Sciatic nerve (tissue), 2 donors: Measurements from ENCODE around the gene EFNA5. TPM values are rescaled to one million over a fixed set of nuclear protein-coding genes. Genes with fewer than 3 reads are reported as not detected.

Source experiments
- ATAC-seq: fragments of 200-7000 bp; cut with Tn5 transposase; one replicate; pipeline ENCODE4 v1.9.1; 2020; ENCODE audit warnings: mild to moderate bottlenecking, moderate library complexity
- DNase-seq: peaks from one replicate; pipeline ENCODE4 v3.0.0-alpha.2; 2020; ENCODE audit warnings: low spot score
- intact Hi-C: fragments of 100-400 bp; cut with DNase I; formaldehyde crosslinking; loops from one replicate; pipeline ENCODE4 v1.14.2; 2022
- total RNA-seq: library from RNA; stranded (reverse); fragmentation: NEBNext Ultra II Directional; extraction: Animal tissue kit (Norgen Biotek cat#: 25700); gene quantifications from one replicate; pipeline ENCODE4 v1.2.1, GENCODE V29; 2021
- donor health status: DM: no; HTN: no; CAD: no.
- donor health status: DM: no; HTN: no; CAD: no.

Gene EFNA5
- total RNA-seq, 1 donor from 2014 or later: 18.5 TPM

- intact Hi-C loops: no loop called here
- ATAC-seq: no peak
- DNase-seq: no peak
Measured at GRCh38 chr5:107563959-107564544, 106.7 kb downstream of the EFNA5 start.

- ATAC-seq (no peak), DNase-seq (no peak)
- intact Hi-C loops: no loop called here
Measured at GRCh38 chr5:107560377-107560776, 110.4 kb downstream of the EFNA5 start.

GRCh38 chr5:107558823-107559375, 111.8 kb downstream of the EFNA5 start:
- ATAC-seq (no peak), DNase-seq (no peak)
- intact Hi-C loops: no loop called here

GRCh38 chr5:107557051-107557658, 113.6 kb downstream of the EFNA5 start:
- ATAC-seq (no peak), DNase-seq (no peak)
- intact Hi-C loops: no loop called here

GRCh38 chr5:107556575-107556974, 114.2 kb downstream of the EFNA5 start:
- no peak for ATAC-seq
- intact Hi-C loops: no loop called here
- no peak for DNase-seq

- DNase-seq (no peak), ATAC-seq (no peak)
- intact Hi-C loops: no loop called here
Measured at GRCh38 chr5:107555425-107556090, 115.2 kb downstream of the EFNA5 start.

GRCh38 chr5:107554776-107555424, 115.8 kb downstream of the EFNA5 start:
- no peak for DNase-seq
- intact Hi-C loops: no loop called here
- no peak for ATAC-seq

- no peak for ATAC-seq
- no peak for DNase-seq
- intact Hi-C loops: no loop called here
Measured at GRCh38 chr5:107553117-107553555, 117.6 kb downstream of the EFNA5 start.

GRCh38 chr5:107551088-107551487, 119.6 kb downstream of the EFNA5 start:
- ATAC-seq (no peak), DNase-seq (no peak)
- intact Hi-C loops: no loop called here

GRCh38 chr5:107549567-107549966, 121.2 kb downstream of the EFNA5 start:
- intact Hi-C loops: no loop called here
- DNase-seq (no peak), ATAC-seq (no peak)

- intact Hi-C loops: no loop called here
- DNase-seq (no peak), ATAC-seq (no peak)
Measured at GRCh38 chr5:107548477-107548876, 122.3 kb downstream of the EFNA5 start.

- no peak for DNase-seq
- intact Hi-C loops: no loop called here
- ATAC-seq: no peak
Measured at GRCh38 chr5:107546719-107547118, 124.0 kb downstream of the EFNA5 start.

GRCh38 chr5:107545486-107545885, 125.3 kb downstream of the EFNA5 start:
- ATAC-seq (no peak), DNase-seq (no peak)
- intact Hi-C loops: no loop called here

GRCh38 chr5:107544967-107545366, 125.8 kb downstream of the EFNA5 start:
- DNase-seq: no peak
- intact Hi-C loops: no loop called here
- no peak for ATAC-seq

GRCh38 chr5:107544476-107544875, 126.3 kb downstream of the EFNA5 start:
- no peak for DNase-seq
- ATAC-seq: no peak
- intact Hi-C loops: no loop called here

GRCh38 chr5:107543868-107544267, 126.9 kb downstream of the EFNA5 start:
- DNase-seq: no peak
- no peak for ATAC-seq
- intact Hi-C loops: no loop called here

- intact Hi-C loops: no loop called here
- DNase-seq: peak; percentile 83
- peak; percentile 98 for ATAC-seq
Measured at GRCh38 chr5:107542831-107543231, 127.9 kb downstream of the EFNA5 start.

GRCh38 chr5:107542428-107542827, 128.3 kb downstream of the EFNA5 start:
- peak; percentile 73 for DNase-seq
- peak; percentile 73 for ATAC-seq
- intact Hi-C loops: no loop called here

GRCh38 chr5:107541400-107541799, 129.3 kb downstream of the EFNA5 start:
- intact Hi-C loops: no loop called here

More at GRCh38 chr5:107541400-107541799, 129.3 kb downstream of the EFNA5 start:
- no peak for DNase-seq
- ATAC-seq: no peak
